Activated CD4-positive, alpha-beta memory T cell treated with anti-CD3 and anti-CD28 coated beads for 36 hours (primary cell): ENCODE results near the gene ZNF496. TPM values are rescaled to one million over a fixed set of nuclear protein-coding genes. Genes with fewer than 3 reads are reported as not detected.

Source experiments
- total RNA-seq, 2 experiments: library from RNA; stranded (reverse); gene quantifications; one replicate each; pipeline ENCODE4 v1.2.3, GENCODE V29; 2021

ZNF496 gene
- total RNA-seq, 2 experiments from 2014 or later: 10.6 to 12.0 TPM

Other genes starting within 250 kb of the ZNF496 start
- gene ZNF669, start 227.5 kb downstream of the ZNF496 start, total RNA-seq: 1 to 10 TPM; 7.9 to 8.4 TPM
- 10 to 100 TPM; 10.8 to 11.8 TPM for gene ZNF124, start 159.8 kb downstream of the ZNF496 start, total RNA-seq
- not detected for gene VN1R5, start 75.8 kb downstream of the ZNF496 start, total RNA-seq
- gene NLRP3, start 84.3 kb upstream of the ZNF496 start, total RNA-seq: 1 to 10 TPM in 1 of 2 experiments, under 1 TPM in 1; 0.97 to 1.5 TPM
- not detected for gene OR2B11, start 126.2 kb upstream of the ZNF496 start, total RNA-seq
- not detected for gene OR2C3, start 204.6 kb upstream of the ZNF496 start, total RNA-seq
- not detected for gene GCSAML, start 217.3 kb upstream of the ZNF496 start, total RNA-seq